ENCODE data around the gene PRKCH. TPM values are rescaled to one million over a fixed set of nuclear protein-coding genes. Genes with fewer than 3 reads are reported as not detected.

The PRKCH gene
- total and polyA plus RNA-seq, 3 donors from 2014 or later = 15.0 to 26.8 (median 25.4) TPM

DNA sequence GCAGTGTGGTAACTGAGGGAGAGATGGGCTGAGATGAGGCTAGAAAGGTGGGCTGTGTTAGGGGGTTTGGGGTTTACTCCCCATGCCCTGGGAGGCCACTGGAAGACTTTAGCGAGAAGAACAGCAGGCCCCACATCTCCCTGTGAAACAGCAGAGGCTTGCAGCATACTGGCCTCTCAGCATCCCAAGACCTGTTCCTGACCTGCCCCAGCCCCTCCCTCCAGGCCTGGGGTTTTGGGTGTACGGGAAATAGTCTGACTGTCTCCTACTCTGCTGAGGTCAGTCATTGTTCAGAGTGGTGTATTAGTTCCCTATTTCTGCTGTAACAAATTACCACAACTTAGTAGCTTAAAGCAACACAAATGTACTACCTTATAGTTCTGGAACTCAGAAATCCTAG lies 270.5 kb downstream of the PRKCH start:
- 82 to 89% methylated on average over 2 of the region's 2 CpGs for WGBS, 2 donors
- no peak for DNase-seq
- no peaks in the 10 kb centered on the region for H3K27me3 ChIP-seq
- H3K27ac ChIP-seq = no peak overlapping the region
- no peaks in the 10 kb centered on the region for H3K36me3 ChIP-seq (ENCODE audit: low read depth, missing control alignments)
- H3K9me3 ChIP-seq = no peaks in the 10 kb centered on the region
- peaks cover 7% of the 10 kb centered on the region for H3K4me1 ChIP-seq
- intact Hi-C loops (cut with DNase I; ENCODE audit: low total_unique reads) = no loop called here
- no peak for TF ChIP-seq CTCF (IDR thresholded peaks at IDR 0.05)
- TF ChIP-seq POLR2A (IDR thresholded peaks at IDR 0.05) = no peak
- no peak overlapping the region for H3K4me3 ChIP-seq

DNA sequence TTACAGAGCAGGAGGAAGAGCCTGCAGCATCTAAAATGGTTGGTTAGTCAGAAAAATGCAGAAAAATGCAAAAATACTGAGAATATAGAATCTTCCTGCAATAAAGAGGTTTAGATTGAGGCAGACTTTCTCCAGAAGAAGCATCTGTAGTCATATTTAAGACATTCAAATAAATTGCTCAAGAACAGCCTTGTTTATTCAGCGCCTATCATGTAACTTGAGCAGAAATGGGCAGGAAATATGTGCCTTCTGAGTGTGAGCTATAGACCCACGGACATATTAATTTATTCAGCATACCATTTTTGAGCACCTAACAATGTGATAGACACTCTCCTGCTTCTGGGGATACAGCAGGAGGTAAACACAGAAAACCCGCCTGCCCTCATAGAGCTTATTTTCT lies 272.0 kb downstream of the PRKCH start:
- 87 to 92% methylated on average over 3 of the region's 3 CpGs for WGBS, 2 donors
- Histone ChIP-seq H3K4me1 (peaks cover 3% of the 10 kb centered on the region), H3K27ac (no peak overlapping the region), H3K9me3 (no peaks in the 10 kb centered on the region), H3K36me3 (ENCODE audit: low read depth, missing control alignments) (no peaks in the 10 kb centered on the region), H3K27me3 (no peaks in the 10 kb centered on the region), H3K4me3 (no peak overlapping the region)
- TF ChIP-seq CTCF (IDR thresholded peaks at IDR 0.05) (no peak), POLR2A (IDR thresholded peaks at IDR 0.05) (no peak)
- intact Hi-C loops (cut with DNase I; ENCODE audit: low total_unique reads) = no loop called here
- DNase-seq = no peak

- Histone ChIP-seq H3K27me3 (no peaks in the 10 kb centered on the region), H3K36me3 (ENCODE audit: low read depth, missing control alignments) (no peaks in the 10 kb centered on the region), H3K9me3 (no peaks in the 10 kb centered on the region), H3K27ac (no peak overlapping the region), H3K4me1 (peaks cover 5% of the 10 kb centered on the region), H3K4me3 (no peak overlapping the region)
- DNase-seq = no peak
- intact Hi-C loops (cut with DNase I; ENCODE audit: low total_unique reads) = no loop called here
- 65 to 66% methylated on average over 5 of the region's 5 CpGs for WGBS, 2 donors
- TF ChIP-seq POLR2A (IDR thresholded peaks at IDR 0.05) = no peak
Observed at GRCh38 chr14:61596990-61597389, 275.6 kb downstream of the PRKCH start.

DNA sequence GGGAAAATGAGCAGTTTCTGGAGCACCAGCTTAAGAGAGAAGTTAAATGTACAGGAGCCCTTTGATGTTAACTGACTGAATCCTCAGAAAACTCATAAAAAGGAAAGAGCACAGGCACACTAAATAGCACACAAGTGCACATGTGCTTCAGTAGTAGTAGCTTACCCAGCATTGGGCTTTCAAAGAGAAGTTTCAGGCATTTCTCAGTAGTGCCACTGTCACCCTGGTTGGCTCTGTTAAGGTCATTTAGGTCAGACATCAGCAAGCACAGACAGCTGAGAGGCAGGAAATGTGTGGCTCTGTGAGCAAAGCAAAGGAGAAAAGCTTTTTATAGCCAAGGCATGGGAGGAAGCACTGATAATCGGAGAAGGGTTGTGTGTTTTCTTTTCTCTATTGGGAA lies 277.6 kb downstream of the PRKCH start:
- 22 to 24% methylated on average over 1 of the region's 1 CpG for WGBS, 2 donors
- H3K27ac ChIP-seq = no peak overlapping the region
- TF ChIP-seq CTCF (IDR thresholded peaks at IDR 0.05) (no peak), POLR2A (IDR thresholded peaks at IDR 0.05) (no peak)
- H3K9me3 ChIP-seq = no peaks in the 10 kb centered on the region
- H3K27me3 ChIP-seq = no peaks in the 10 kb centered on the region
- no peak for DNase-seq
- H3K4me3 ChIP-seq = no peak overlapping the region
- no peaks in the 10 kb centered on the region for H3K36me3 ChIP-seq (ENCODE audit: low read depth, missing control alignments)
- intact Hi-C loops (cut with DNase I; ENCODE audit: low total_unique reads) = no loop called here
- H3K4me1 ChIP-seq = peaks cover 14% of the 10 kb centered on the region

DNA sequence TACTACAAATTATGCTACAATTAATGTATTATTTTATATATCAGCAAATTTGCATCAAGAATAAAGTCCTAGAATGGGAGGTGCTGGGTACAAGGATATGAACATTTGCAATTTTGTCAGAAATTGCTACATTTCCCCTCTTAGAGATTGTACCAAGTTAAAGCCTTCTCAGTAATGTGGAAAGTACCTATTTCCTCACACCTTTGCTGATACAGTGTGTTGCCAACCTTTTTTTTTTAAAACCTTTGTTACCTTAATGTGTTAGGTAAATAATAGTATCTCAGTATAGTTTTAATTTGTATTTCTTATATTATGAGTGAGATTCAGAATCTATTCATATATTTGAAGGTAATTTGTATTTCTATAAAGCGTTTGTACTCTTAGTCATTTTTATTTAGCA lies 278.6 kb downstream of the PRKCH start:
- no peak overlapping the region for H3K27ac ChIP-seq
- no peak for TF ChIP-seq POLR2A (IDR thresholded peaks at IDR 0.05)
- no peak for TF ChIP-seq CTCF (IDR thresholded peaks at IDR 0.05)
- H3K36me3 ChIP-seq (ENCODE audit: low read depth, missing control alignments) = no peaks in the 10 kb centered on the region
- WGBS, 2 donors = 97 to 98% methylated on average over 1 of the region's 1 CpG
- no peak for DNase-seq
- intact Hi-C loops (cut with DNase I; ENCODE audit: low total_unique reads) = no loop called here
- peaks cover 14% of the 10 kb centered on the region for H3K4me1 ChIP-seq
- no peaks in the 10 kb centered on the region for H3K27me3 ChIP-seq
- no peak overlapping the region for H3K4me3 ChIP-seq
- H3K9me3 ChIP-seq = no peaks in the 10 kb centered on the region

Other genes starting within 250 kb of the PRKCH start
- 10 to 100 TPM in 1 of 2 donors, 1 to 10 TPM in 1; 8.9 to 11.4 TPM for gene TMEM30B, start 40.2 kb upstream of the PRKCH start, total RNA-seq
- 5.9 TPM for gene TMEM30B, start 40.2 kb upstream of the PRKCH start, polyA plus RNA-seq (ENCODE audit: insufficient read depth, low read depth, low replicate concordance)